GM12875 (cell line): ENCODE results near the gene TTC17.
"Not testable (repeated sequence)": the region's sequence is repeated elsewhere in the genome, so short reads cannot be mapped to it uniquely, and the experiment has no call there.

Experiments
- H3K4me3 ChIP-seq: one replicate; pipeline ENCODE4 v1.5.1; 2011; ENCODE audit warnings: low read depth, low read length, control low read depth
- CTCF ChIP-seq: IDR thresholded peaks from 2 replicates; pipeline ENCODE4 v1.5.1; 2011; ENCODE audit warnings: low read depth, mild to moderate bottlenecking, control low read depth, inconsistent platforms, low read length, moderate library complexity, borderline replicate concordance; ENCODE audit not compliant: insufficient read depth

TTC17 gene

GRCh38 chr11:43341159-43341558 lies 17.6 kb upstream of the TTC17 start:
- no peak overlapping the region for H3K4me3 ChIP-seq
- no peak for TF ChIP-seq CTCF

DNA sequence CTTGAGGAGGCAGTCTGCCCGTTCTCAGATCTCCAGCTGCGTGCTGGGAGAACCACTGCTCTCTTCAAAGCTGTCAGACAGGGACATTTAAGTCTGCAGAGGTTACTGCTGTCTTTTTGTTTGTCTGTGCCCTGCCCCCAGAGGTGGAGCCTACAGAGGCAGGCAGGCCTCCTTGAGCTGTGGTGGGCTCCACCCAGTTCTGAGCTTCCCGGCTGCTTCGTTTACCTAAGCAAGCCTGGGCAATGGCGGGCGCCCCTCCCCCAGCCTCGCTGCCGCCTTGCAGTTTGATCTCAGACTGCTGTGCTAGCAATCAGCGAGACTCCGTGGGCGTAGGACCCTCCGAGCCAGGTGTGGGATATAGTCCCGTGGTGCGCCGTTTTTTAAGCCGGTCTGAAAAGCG lies 7.3 kb upstream of the TTC17 start:
- not testable (repeated sequence) for H3K4me3 ChIP-seq

DNA sequence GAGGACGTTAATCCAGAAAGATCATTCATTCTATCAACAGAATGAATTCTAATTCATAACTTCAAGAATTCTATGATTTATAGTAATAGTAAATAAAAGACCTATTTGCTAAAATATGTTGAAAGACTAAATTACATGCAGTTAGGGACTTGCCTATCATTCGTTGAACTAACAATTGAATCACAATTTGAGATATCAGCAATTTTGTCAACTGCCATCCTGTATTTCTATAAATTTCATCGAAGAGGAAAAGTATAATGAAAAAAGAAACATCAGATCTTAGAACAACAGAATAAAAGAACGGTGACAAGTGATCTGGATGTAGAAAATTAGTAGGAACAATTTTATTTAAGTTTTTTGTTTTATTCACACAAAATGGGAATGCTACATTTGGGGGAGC lies 4.4 kb upstream of the TTC17 start:
- no peak for TF ChIP-seq CTCF
- H3K4me3 ChIP-seq = no peak overlapping the region

GRCh38 chr11:43356336-43356735 lies 2.4 kb upstream of the TTC17 start:
- TF ChIP-seq CTCF = no peak
- no peak overlapping the region for H3K4me3 ChIP-seq

DNA sequence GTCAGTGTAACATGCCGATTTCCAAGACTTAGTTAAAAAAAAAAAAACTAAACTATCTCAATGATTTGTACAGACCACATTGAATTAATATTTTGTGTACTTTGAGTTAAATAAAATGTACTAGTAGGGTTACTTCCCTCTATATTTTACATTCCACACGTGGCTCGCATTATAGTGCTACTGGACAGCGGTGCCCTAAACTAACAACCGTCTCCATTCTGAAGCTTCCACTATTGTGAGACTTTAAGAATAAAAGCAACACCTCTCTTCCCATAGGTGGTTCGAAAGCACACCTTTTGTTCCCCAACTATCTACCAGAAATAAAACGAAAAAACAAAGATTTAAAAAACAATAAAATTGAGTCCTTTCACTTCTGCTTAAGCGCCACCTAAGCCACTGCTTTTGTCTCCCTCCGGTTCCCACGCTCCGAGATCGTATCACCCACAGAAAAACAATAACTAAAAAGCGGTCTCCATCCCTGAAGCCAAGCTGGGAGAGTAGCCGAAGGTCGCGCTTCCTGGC lies 380 bp upstream of the TTC17 start:
- H3K4me3 ChIP-seq = peak overlapping the region; percentile 99
- no peak for TF ChIP-seq CTCF

DNA sequence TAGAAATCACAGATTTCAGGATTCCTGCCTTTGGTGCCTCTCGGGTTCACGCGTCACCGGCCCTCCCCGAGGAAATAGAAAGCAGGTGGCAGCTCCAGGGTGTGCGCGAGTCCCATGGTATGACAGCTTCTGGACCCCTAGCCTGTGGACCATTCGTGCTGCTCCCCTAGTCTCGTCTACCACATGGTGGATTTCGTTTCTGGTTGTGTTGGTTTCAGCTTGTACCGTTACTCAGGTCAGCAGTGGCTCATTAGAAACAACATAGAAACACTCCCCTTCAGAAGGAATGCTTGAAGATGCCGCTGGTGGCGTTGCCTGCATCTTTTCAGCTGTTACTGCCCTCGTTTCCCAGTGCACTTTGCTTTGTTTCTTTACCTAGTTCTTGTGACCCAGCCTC lies 700 bp downstream of the TTC17 start:
- TF ChIP-seq CTCF = no peak

DNA sequence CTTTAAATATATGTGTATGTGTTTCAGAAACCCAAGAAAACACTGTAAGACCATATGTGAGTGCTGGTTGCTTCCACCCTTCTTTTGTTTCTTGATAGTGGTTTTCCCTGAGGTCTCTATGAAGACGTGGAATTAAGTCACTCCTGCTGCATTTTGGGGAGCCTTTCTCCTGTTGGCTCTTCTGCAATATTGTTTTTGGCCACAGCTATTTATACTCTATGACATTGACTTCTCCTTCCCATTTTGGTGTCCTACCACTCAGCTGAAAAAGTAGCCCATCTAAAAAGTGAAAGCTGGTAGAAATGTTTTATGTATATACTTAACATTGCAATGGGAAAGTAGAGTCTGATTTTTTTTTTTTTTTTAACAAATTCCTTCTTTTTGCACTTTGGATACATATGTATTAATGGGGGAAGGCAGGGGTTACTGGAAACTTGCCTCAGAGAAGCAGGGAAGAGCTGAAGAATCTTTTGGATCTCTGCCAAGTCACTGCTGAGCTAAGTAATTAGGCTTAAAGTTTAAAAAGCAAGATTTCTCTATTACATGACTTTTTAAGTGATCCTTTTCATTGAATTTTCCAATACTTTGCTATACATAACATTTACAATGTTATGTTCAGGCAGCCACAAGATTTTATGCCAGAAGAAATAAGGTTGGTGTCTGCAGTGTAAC lies 1.8 kb downstream of the TTC17 start:
- TF ChIP-seq CTCF = no peak
- peak overlapping the region; percentile 99 for H3K4me3 ChIP-seq

More for the DNA sequence above, 700 bp downstream of the TTC17 start:
- H3K4me3 ChIP-seq = peak overlapping the region; percentile 99

GRCh38 chr11:43366677-43367076 lies 8.0 kb downstream of the TTC17 start:
- no peak for TF ChIP-seq CTCF
- H3K4me3 ChIP-seq = no peak overlapping the region
